Stimulated activated CD4-positive, alpha-beta T cell treated with anti-CD3 and anti-CD28 coated beads, Interleukin-15, amount 100 ng/mL, for 48 hours (primary cell): ENCODE results near the gene CSNK1D.

ENCODE experiments used
- DNase-seq, 2 donors: peaks; one replicate each; pipeline ENCODE4 v3.0.0-alpha.2; 2020; ENCODE audit warnings: low read depth in 2 of 2

Gene CSNK1D

DNA sequence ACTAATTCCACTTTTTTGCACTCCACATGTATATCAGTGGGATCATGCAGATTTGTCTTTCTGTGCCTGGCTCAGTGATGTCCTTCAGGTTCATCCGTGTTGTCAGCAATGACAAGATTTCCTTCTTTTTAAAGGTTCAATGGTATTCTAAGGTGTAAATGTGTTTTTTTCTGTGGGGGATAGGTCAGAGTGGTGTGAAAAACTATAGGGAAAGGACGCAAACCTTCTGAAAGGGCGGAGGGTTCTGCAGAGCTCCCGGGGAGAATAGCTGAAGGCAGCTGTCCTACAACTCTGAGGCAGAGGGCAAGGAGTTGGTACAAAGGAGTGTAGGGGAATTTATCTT lies 21.9 kb upstream of the CSNK1D start:
- no peak for DNase-seq

- DNase-seq = no peak
Measured at GRCh38 chr17:82294064-82294773, 20.7 kb upstream of the CSNK1D start.

- DNase-seq = peak; percentile 90
Measured at GRCh38 chr17:82292251-82293154, 19.0 kb upstream of the CSNK1D start.

GRCh38 chr17:82291582-82292250 lies 18.2 kb upstream of the CSNK1D start:
- no peak for DNase-seq

DNA sequence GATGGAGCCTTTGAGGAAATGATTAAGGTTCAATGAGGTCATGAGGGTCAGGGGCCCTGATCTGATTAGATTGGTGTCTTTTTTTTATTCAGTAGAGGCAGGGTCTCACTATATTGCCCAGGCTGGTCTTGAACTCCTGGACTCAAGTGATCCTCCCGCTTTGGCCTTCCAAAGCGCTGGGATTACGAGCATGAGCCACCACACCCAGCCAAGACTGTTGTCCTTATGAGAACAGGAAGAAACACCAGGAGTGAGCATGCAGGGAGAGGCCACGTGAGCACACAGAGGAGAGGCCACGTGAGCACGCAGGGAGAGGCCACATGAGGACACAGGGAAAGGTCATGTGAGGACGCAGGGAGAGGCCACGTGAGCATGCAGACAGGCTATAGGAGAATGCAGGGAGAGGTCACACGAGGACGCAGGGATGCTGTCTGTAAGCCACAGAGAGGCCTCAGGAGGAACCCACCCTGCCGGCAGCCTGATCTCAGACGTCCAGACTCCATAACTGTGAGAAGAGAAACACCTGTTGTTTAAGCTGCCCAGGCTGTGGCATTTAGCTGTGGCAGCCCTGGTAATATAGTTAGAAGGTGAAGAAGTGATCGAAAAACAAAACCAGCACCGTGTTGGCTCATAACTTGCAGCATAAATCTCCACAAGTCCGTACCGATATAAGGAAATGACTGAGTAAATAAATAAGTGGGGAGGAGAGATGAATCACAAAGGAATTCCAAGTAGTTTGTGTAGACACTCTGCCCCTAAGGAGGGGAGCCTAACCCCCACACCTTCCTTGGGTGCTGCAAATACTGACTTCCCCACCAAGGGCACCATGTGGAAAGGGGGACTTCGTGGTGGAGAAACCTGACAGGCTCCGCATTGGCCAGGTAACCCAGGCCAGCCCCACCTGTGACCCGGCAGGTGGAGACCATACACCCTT lies 14.6 kb upstream of the CSNK1D start:
- no peak for DNase-seq

GRCh38 chr17:82287013-82287867 lies 13.7 kb upstream of the CSNK1D start:
- DNase-seq = no peak

- DNase-seq = no peak
Measured at GRCh38 chr17:82285141-82285540, 11.6 kb upstream of the CSNK1D start.

DNA sequence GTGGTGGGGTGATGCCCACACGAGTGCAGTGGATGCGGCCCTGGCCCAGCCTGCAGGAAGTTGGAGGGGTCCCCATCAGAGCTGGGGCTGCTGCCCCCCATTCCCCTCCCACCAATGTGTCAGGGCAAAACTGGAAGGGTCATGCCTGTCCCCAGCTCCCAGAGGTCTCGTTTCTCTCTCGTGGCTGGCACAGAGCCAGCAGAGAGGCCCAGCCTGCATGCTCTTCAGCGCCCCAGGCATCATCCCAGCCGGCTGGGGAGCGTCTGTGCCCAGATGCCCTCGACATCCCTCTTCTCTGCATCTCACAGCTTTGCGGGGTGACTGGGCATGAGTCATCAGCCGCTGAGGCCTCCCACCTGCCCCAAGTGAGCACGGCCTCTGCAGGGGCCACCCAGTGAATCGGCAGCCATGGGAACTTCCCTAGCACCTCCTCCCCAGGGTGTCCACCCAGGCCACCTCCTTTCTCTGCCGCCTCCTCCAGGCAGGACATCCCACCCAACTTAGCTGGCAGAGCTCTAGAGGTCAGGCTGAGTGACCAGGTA lies 9.8 kb upstream of the CSNK1D start:
- peak; percentile 52 to 60 for DNase-seq

- no peak for DNase-seq
Measured at GRCh38 chr17:82282239-82283207, 9.0 kb upstream of the CSNK1D start.

DNA sequence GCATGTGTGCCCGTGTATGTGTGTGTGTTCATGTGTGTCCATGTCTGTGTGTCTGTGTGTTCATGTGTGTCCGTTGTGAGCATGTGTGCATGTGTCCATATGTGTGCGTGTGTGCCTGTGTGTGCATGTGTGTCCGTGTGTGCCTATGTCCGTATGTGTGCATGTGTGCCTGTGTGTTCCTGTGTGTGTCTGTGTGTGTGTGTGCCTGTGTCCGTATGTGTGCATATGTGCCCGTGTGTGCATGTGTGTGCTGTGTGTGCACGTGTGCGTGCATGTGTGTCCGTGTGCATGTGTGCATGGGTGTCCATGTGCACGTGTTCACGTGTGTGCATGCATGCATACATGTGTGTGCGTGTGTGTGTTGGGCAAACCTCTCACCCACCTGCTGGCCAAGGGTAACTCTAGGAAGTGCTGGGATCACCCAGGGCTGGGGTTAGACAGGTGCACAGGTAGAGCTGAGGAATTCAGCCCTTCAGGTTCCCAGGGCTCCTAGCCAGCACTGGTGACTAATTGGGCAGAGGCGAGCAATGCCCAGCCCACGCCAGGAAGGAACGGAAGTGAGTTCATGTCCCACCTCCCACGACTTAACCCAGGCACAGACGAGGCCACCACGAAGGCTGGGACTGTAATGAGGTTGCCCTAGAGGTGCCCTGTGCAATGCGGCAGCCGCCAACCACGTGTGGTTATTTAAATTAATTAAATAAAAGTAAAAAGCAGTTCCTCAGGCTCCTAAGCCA lies 8.2 kb upstream of the CSNK1D start:
- DNase-seq = peak in 1 of 2 donors; percentile 54

DNA sequence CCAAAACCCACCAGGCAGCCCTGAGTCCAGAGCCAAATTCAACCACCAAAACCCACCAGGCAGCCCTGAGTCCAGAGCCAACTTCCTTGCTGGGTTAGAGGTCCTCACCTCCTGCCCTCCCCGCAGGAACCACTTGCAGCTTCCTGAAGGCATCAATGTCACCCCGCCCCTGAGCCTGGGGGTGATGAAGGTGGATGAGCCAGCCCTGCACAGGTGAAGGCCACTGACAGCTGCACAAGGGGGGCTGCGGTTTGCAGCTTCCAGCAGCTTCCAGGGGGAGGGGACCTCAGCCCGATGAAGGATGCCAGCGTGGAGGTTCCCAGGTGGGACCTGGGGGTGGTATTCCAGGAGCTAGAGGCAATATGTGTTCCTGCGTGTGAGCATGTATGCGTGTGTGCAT lies 7.6 kb upstream of the CSNK1D start:
- DNase-seq = no peak

- no peak for DNase-seq
Measured at GRCh38 chr17:82280537-82280936, 7.0 kb upstream of the CSNK1D start.

DNA sequence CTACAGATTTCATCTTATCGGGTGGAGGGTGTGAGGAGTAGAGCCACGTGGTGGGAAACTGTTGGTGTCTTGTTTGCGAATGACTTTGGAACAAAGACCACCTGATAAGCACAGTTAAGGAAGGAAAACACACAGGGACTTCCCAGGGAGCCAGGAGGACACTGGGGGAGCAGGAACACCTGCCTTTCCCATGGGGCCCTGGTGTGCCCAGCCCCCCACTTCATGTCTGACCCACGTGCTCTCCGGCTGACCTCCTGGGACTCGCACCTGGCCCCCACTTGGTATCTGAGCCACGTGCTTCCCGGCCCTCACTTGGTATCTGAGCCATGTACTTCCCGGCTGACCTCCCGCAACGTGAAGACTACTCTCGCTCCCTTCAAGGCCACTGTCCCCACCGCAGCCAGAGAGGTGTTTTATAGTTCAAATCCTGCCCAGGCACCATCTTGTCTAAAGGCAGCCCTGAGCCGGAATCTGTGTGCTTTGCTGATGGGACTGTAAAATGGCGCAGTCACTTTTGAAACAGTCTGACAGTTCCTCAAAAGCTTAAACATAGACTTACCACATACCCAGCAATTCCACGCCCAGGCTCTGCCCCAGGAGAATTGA lies 5.4 kb upstream of the CSNK1D start:
- DNase-seq = no peak

GRCh38 chr17:82278308-82278707 lies 4.8 kb upstream of the CSNK1D start:
- no peak for DNase-seq

- DNase-seq = no peak
Measured at GRCh38 chr17:82277851-82278250, 4.4 kb upstream of the CSNK1D start.

- DNase-seq = no peak
Measured at GRCh38 chr17:82276938-82277337, 3.4 kb upstream of the CSNK1D start.

DNA sequence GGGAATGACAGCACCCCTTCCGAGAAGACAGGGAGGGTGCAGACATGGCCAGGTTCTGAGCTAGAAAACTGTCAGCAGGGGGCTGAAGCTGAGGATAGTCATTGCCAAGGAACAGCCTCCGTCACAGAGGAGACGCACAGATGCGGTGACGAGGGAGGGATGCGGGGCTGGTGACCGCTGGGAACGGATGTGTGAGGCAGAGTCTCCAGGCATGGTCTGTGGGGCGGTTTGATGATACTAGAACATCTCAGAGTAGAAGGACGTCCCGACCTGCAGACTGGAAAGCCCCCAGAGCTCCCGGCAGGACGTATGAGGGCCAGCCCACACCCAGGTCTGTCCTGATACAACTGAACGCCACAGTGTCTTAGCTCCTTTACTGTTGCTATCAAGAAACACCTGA lies 1.8 kb upstream of the CSNK1D start:
- DNase-seq = no peak
